OCI-LY3 (cell line): Measurements from ENCODE around the gene THSD7B.

Experiments
- H2AFZ ChIP-seq: fragments of 200-600, 300-600 bp; shearing (Covaris generic); 2 replicates; pipeline ENCODE4 v1.6.0; 2014; ENCODE audit warnings: antibody characterized with exemption, low read depth, low read length
- H3K27ac ChIP-seq: fragments of 200-600, 300-600 bp; sonication (generic); 2 replicates; pipeline ENCODE4 v1.5.1; 2014; ENCODE audit warnings: mild to moderate bottlenecking, low read length, moderate library complexity, mixed read lengths
- H3K27me3 ChIP-seq: fragments of 200-600, 300-600 bp; sonication (generic); 2 replicates; pipeline ENCODE4 v1.6.1; 2014; ENCODE audit warnings: low read depth, low read length, mixed read lengths
- H3K36me3 ChIP-seq: fragments of 200-600, 300-600 bp; sonication (generic); replicated peaks from 2 replicates; pipeline ENCODE3; 2014; ENCODE audit warnings: low read depth, low read length, mixed read lengths
- H3K4me1 ChIP-seq: fragments of 300-600, 200-600 bp; sonication (generic); 2 replicates; pipeline ENCODE4 v1.6.1; 2014; ENCODE audit warnings: low read length, mixed read lengths
- H3K4me2 ChIP-seq: fragments of 200-600, 300-600 bp; sonication (generic); 2 replicates; pipeline ENCODE4 v1.6.1; 2014; ENCODE audit warnings: low read length, mixed read lengths
- H3K4me3 ChIP-seq: fragments of 300-600, 200-600 bp; sonication (generic); 2 replicates; pipeline ENCODE4 v1.5.1; 2014; ENCODE audit warnings: antibody characterized with exemption, mild to moderate bottlenecking, low read length, moderate library complexity
- H3K79me2 ChIP-seq: fragments of 300-600, 200-600 bp; shearing (Covaris generic); 2 replicates; pipeline ENCODE4 v1.6.1; 2014; ENCODE audit warnings: mild to moderate bottlenecking, low read length, mixed read lengths
- H3K9ac ChIP-seq: fragments of 300-600, 200-600 bp; shearing (Covaris generic); 2 replicates; pipeline ENCODE4 v1.6.0; 2014; ENCODE audit warnings: mild to moderate bottlenecking, low read length, moderate library complexity
- H3K9me3 ChIP-seq: fragments of 200-600, 300-600 bp; shearing (Covaris generic); 2 replicates; pipeline ENCODE4 v1.6.1; 2014; ENCODE audit warnings: low read length, mixed read lengths; ENCODE audit not compliant: insufficient read depth
- H4K20me1 ChIP-seq: fragments of 200-600, 300-600 bp; sonication (generic); 2 replicates; pipeline ENCODE4 v1.6.1; 2016; ENCODE audit warnings: low read length, mixed read lengths; ENCODE audit not compliant: insufficient read depth
- CTCF ChIP-seq: fragments of 200-600, 300-600 bp; sonication (generic); IDR thresholded peaks from 2 replicates; pipeline ENCODE4 v1.5.1; 2014; ENCODE audit warnings: antibody characterized with exemption, low read length, low read depth
- EZH2phosphoT487 ChIP-seq: fragments of 200-600 bp; shearing (Covaris generic); IDR thresholded peaks from 2 replicates; pipeline ENCODE4 v1.6.1; 2018; ENCODE audit warnings: antibody characterized with exemption, mixed run types, low read depth

THSD7B gene

DNA sequence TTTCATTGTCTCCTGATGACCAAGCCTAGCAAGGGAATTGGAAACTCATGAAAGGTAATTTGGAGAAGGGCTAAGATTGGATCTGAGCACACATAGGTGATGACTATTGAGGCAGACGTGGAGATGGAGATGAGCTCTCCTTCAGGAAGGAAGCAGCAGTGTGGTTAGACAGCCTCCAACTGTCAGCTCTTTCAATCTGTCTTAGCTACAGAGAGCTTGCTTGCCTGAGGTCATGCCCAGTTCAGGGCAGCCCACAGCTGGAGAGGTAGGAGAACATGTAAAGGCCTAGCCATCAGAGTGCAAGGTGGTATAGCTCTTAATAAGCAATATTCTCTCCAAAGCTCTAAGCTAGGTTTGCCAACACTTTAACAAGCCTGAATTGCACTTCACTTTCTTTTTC lies 79.2 kb downstream of the THSD7B start:
- H3K9ac ChIP-seq: no peak overlapping the region
- no peaks in the 10 kb centered on the region for H3K27me3 ChIP-seq
- H3K4me2 ChIP-seq: no peak overlapping the region
- no peaks in the 10 kb centered on the region for H3K79me2 ChIP-seq
- no peak overlapping the region for H3K4me3 ChIP-seq
- TF ChIP-seq EZH2phosphoT487 (no peak), CTCF (no peak)
- H3K36me3 ChIP-seq: no peaks in the 10 kb centered on the region
- no peaks in the 10 kb centered on the region for H3K9me3 ChIP-seq
- H4K20me1 ChIP-seq: no peaks in the 10 kb centered on the region
- no peak overlapping the region for H2AFZ ChIP-seq
- no peaks in the 10 kb centered on the region for H3K4me1 ChIP-seq
- H3K27ac ChIP-seq: no peak overlapping the region

DNA sequence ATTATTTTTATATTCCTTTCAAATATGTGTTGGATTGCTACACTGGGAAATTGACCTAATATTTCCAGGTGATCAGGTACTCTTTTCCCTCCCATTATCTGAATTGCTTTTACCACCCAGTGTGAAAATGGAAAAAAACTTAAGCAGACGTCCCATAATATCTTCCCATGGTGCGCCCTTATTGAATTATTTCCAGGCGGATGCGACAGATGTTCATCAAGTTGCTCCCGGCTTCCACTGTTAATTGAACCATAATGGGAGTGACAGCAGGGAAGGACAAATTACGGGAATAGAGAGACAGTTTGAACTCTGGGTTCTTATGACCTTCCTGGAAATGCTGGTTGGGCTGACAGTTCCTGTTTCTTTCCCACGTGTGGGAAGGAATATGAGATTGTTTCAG lies 93.3 kb downstream of the THSD7B start:
- no peaks in the 10 kb centered on the region for H3K4me1 ChIP-seq
- no peak overlapping the region for H3K27ac ChIP-seq
- H3K27me3 ChIP-seq: no peaks in the 10 kb centered on the region
- no peaks in the 10 kb centered on the region for H3K36me3 ChIP-seq
- H3K79me2 ChIP-seq: no peaks in the 10 kb centered on the region
- no peaks in the 10 kb centered on the region for H4K20me1 ChIP-seq
- no peaks in the 10 kb centered on the region for H3K9me3 ChIP-seq
- no peak overlapping the region for H3K4me2 ChIP-seq
- H2AFZ ChIP-seq: no peak overlapping the region
- TF ChIP-seq CTCF: no peak
- TF ChIP-seq EZH2phosphoT487: no peak
- H3K9ac ChIP-seq: no peak overlapping the region
- no peak overlapping the region for H3K4me3 ChIP-seq

DNA sequence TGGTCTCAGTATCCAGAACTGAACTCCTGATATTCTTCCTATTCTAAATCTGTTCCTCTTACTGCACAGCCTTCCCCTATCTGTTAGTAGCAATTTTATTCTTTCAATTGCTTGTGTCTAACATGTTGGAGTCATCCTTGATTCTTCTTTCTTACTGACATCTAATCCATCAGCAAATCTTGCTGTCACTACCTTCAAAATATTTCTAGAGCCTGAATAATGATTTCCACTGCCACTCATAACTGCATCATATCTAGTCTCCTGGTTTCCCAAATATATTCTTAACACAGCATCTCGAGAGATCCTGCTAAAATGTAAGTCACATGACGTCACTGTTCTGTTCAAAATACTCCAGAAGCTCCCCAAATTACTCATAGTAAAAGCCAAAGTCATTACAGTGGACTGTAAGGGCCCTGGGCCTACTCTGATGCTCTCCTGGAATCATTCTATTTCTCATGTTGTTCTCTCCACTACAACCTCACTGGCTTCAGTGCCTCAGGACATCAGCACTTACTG lies 95.2 kb downstream of the THSD7B start:
- no peaks in the 10 kb centered on the region for H4K20me1 ChIP-seq
- no peak overlapping the region for H3K4me2 ChIP-seq
- no peaks in the 10 kb centered on the region for H3K9me3 ChIP-seq
- TF ChIP-seq CTCF (no peak), EZH2phosphoT487 (no peak)
- no peak overlapping the region for H3K9ac ChIP-seq
- no peaks in the 10 kb centered on the region for H3K79me2 ChIP-seq
- no peaks in the 10 kb centered on the region for H3K27me3 ChIP-seq
- H3K27ac ChIP-seq: no peak overlapping the region
- no peaks in the 10 kb centered on the region for H3K36me3 ChIP-seq
- H3K4me1 ChIP-seq: no peaks in the 10 kb centered on the region
- H2AFZ ChIP-seq: no peak overlapping the region
- no peak overlapping the region for H3K4me3 ChIP-seq

DNA sequence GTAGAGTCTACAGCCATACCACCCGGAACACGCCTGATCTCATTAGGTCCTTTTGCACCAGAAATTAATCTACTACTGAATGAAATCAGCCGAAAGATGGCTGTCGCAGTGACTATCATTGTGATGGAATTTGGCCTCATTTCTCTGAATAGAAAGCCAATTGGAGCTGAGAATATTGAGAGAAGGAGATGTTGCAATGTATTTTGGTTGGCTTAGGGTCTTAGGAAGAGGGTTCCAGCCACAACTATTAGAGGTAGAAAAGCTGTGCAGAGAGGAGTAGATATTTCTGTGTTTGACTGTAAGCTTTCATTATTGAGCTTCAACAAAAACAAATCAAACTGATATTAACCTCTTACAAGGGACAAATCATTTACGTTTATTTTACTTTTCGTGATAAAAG lies 98.1 kb downstream of the THSD7B start:
- Histone ChIP-seq H3K9ac (no peak overlapping the region), H3K27ac (no peak overlapping the region), H4K20me1 (no peaks in the 10 kb centered on the region), H3K79me2 (no peaks in the 10 kb centered on the region), H3K27me3 (no peaks in the 10 kb centered on the region), H3K9me3 (no peaks in the 10 kb centered on the region), H2AFZ (no peak overlapping the region), H3K36me3 (no peaks in the 10 kb centered on the region), H3K4me3 (no peak overlapping the region), H3K4me2 (no peak overlapping the region), H3K4me1 (no peaks in the 10 kb centered on the region)
- no peak for TF ChIP-seq CTCF
- no peak for TF ChIP-seq EZH2phosphoT487
